ENCODE data around the gene CFAP100. TPM values are rescaled to one million over a fixed set of nuclear protein-coding genes. Genes with fewer than 3 reads are reported as not detected.

CFAP100 gene
- total and polyA plus RNA-seq, 3 donors from 2014 or later, result 21.4 to 74.2 (median 56.2) TPM

- WGBS, 2 donors, result 91 to 96% methylated on average over 4 to 5 of the region's 5 CpGs
- TF ChIP-seq CTCF (IDR thresholded peaks at IDR 0.05), result no peak
- TF ChIP-seq POLR2A (IDR thresholded peaks at IDR 0.05), result no peak
- no peak overlapping the region for H3K4me3 ChIP-seq
- intact Hi-C loops (cut with DNase I; ENCODE audit: low total_unique reads), result no loop called here
- H3K9me3 ChIP-seq, result no peaks in the 10 kb centered on the region
- H3K27ac ChIP-seq, result no peak overlapping the region
- no peaks in the 10 kb centered on the region for H3K27me3 ChIP-seq
- no peaks in the 10 kb centered on the region for H3K36me3 ChIP-seq (ENCODE audit: low read depth, missing control alignments)
- no peaks in the 10 kb centered on the region for H3K4me1 ChIP-seq
- DNase-seq, result no peak
Measured at GRCh38 chr3:126407412-126408044, 12.8 kb downstream of the CFAP100 start.

GRCh38 chr3:126408099-126408498 is 13.4 kb downstream of the CFAP100 start:
- no peaks in the 10 kb centered on the region for H3K27me3 ChIP-seq
- no peak for TF ChIP-seq POLR2A (IDR thresholded peaks at IDR 0.05)
- no peak for TF ChIP-seq CTCF (IDR thresholded peaks at IDR 0.05)
- H3K4me3 ChIP-seq, result no peak overlapping the region
- no peak for DNase-seq
- no peaks in the 10 kb centered on the region for H3K36me3 ChIP-seq (ENCODE audit: low read depth, missing control alignments)
- 83 to 94% methylated on average over 5 of the region's 5 CpGs for WGBS, 2 donors
- no peaks in the 10 kb centered on the region for H3K9me3 ChIP-seq
- H3K4me1 ChIP-seq, result no peaks in the 10 kb centered on the region
- intact Hi-C loops (cut with DNase I; ENCODE audit: low total_unique reads), result no loop called here
- H3K27ac ChIP-seq, result no peak overlapping the region

GRCh38 chr3:126412841-126413692 is 18.4 kb downstream of the CFAP100 start:
- H3K36me3 ChIP-seq (ENCODE audit: low read depth, missing control alignments), result no peaks in the 10 kb centered on the region
- no peak overlapping the region for H3K4me3 ChIP-seq
- intact Hi-C loops (cut with DNase I; ENCODE audit: low total_unique reads), result no loop called here
- no peak overlapping the region for H3K27ac ChIP-seq
- 79 to 92% methylated on average over 6 of the region's 6 CpGs for WGBS, 2 donors
- no peaks in the 10 kb centered on the region for H3K27me3 ChIP-seq
- TF ChIP-seq CTCF (IDR thresholded peaks at IDR 0.05), result no peak
- no peaks in the 10 kb centered on the region for H3K9me3 ChIP-seq
- no peak for DNase-seq
- H3K4me1 ChIP-seq, result no peaks in the 10 kb centered on the region

DNA sequence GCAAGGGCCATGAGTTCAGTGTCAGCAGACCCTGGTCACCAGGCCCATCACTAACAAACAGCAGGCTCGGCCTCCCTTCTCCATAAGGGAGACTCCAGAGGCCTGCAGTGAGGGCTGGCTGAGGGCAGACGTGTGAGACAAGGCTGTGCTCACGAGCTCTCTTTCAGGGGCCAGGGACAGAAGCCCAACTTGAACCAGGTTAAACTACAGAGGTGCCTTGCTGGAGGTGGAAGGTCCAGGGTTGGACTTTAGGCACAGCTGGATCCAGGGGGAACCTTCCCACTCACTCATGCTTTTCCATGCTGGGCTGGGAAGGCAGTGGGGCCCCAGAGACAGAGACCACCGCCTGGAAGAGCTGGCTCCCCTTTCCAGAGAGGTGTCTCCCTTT is 19.0 kb downstream of the CFAP100 start:
- 88 to 100% methylated on average over 1 to 4 of the region's 4 CpGs for WGBS, 2 donors
- H3K4me1 ChIP-seq, result no peaks in the 10 kb centered on the region
- DNase-seq, result no peak
- no peaks in the 10 kb centered on the region for H3K27me3 ChIP-seq
- no peaks in the 10 kb centered on the region for H3K36me3 ChIP-seq (ENCODE audit: low read depth, missing control alignments)
- no peak overlapping the region for H3K27ac ChIP-seq
- H3K9me3 ChIP-seq, result no peaks in the 10 kb centered on the region
- intact Hi-C loops (cut with DNase I; ENCODE audit: low total_unique reads), result no loop called here
- no peak for TF ChIP-seq CTCF (IDR thresholded peaks at IDR 0.05)
- TF ChIP-seq POLR2A (IDR thresholded peaks at IDR 0.05), result no peak
- no peak overlapping the region for H3K4me3 ChIP-seq

All from testis (tissue), 3 donors.